ENCODE measurements around the gene OGFRL1.

OGFRL1 gene

GRCh38 chr6:71248306-71248765, 40.3 kb upstream of the OGFRL1 start:
- H3K9me3 ChIP-seq (ENCODE audit: insufficient read depth, low read length), result peaks cover 8% of the 10 kb centered on the region; the same call in 1 of the 2 replicates
- peak overlapping the region; percentile 50; the same call in 1 of the 2 replicates for H2AFZ ChIP-seq (ENCODE audit: low read depth, low read length)

GRCh38 chr6:71248878-71249544, 39.6 kb upstream of the OGFRL1 start:
- H3K27ac ChIP-seq (ENCODE audit: low read length), result peak overlapping the region; percentile 60
- H2AFZ ChIP-seq (ENCODE audit: low read depth, low read length), result peak overlapping the region; percentile 50; the same call in 1 of the 2 replicates
- peak overlapping the region; percentile 43 for H3K4me2 ChIP-seq (ENCODE audit: low read length)
- peaks cover 63% of the 10 kb centered on the region for H3K4me1 ChIP-seq (ENCODE audit: low read length)
- no peaks in the 10 kb centered on the region for H3K27me3 ChIP-seq (ENCODE audit: low read depth, low read length)
- H3K36me3 ChIP-seq (replicated peaks; ENCODE audit: low read depth, low read length), result peaks cover 15% of the 10 kb centered on the region
- peaks cover 8% of the 10 kb centered on the region; the same call in 1 of the 2 replicates for H3K9me3 ChIP-seq (ENCODE audit: insufficient read depth, low read length)
- H3K79me2 ChIP-seq (ENCODE audit: low read length), result no peaks in the 10 kb centered on the region
- H4K20me1 ChIP-seq (ENCODE audit: insufficient read depth, low read length), result no peaks in the 10 kb centered on the region
- peak overlapping the region; percentile 2; the same call in 1 of the 2 replicates for H3K9ac ChIP-seq (ENCODE audit: low read length)
- H3K4me3 ChIP-seq (ENCODE audit: low read length), result no peak overlapping the region
- no peak for TF ChIP-seq EZH2phosphoT487 (IDR thresholded peaks at IDR 0.05; ENCODE audit: low read depth)
- no peak for TF ChIP-seq CTCF (IDR thresholded peaks at IDR 0.05; ENCODE audit: low read depth, low read length)

More at GRCh38 chr6:71248306-71248765, 40.3 kb upstream of the OGFRL1 start:
- peak; percentile 37 for TF ChIP-seq CTCF (IDR thresholded peaks at IDR 0.05; ENCODE audit: low read depth, low read length)
- TF ChIP-seq EZH2phosphoT487 (IDR thresholded peaks at IDR 0.05; ENCODE audit: low read depth), result no peak
- H3K27ac ChIP-seq (ENCODE audit: low read length), result peak overlapping the region; percentile 60
- no peaks in the 10 kb centered on the region for H3K79me2 ChIP-seq (ENCODE audit: low read length)
- peak overlapping the region; percentile 43 for H3K4me2 ChIP-seq (ENCODE audit: low read length)
- no peaks in the 10 kb centered on the region for H3K27me3 ChIP-seq (ENCODE audit: low read depth, low read length)
- peak overlapping the region; percentile 2; the same call in 1 of the 2 replicates for H3K9ac ChIP-seq (ENCODE audit: low read length)
- H3K4me1 ChIP-seq (ENCODE audit: low read length), result peaks cover 56% of the 10 kb centered on the region
- H3K4me3 ChIP-seq (ENCODE audit: low read length), result no peak overlapping the region
- H4K20me1 ChIP-seq (ENCODE audit: insufficient read depth, low read length), result no peaks in the 10 kb centered on the region
- peaks cover 15% of the 10 kb centered on the region for H3K36me3 ChIP-seq (replicated peaks; ENCODE audit: low read depth, low read length)

- TF ChIP-seq CTCF (IDR thresholded peaks at IDR 0.05; ENCODE audit: low read depth, low read length) (no peak), EZH2phosphoT487 (IDR thresholded peaks at IDR 0.05; ENCODE audit: low read depth) (no peak)
- no peak overlapping the region for H3K9ac ChIP-seq (ENCODE audit: low read length)
- H2AFZ ChIP-seq (ENCODE audit: low read depth, low read length), result no peak overlapping the region; the same call in 1 of the 2 replicates
- peaks cover 69% of the 10 kb centered on the region for H3K4me1 ChIP-seq (ENCODE audit: low read length)
- H3K4me2 ChIP-seq (ENCODE audit: low read length), result peak overlapping the region; percentile 2; the same call in 1 of the 2 replicates
- H4K20me1 ChIP-seq (ENCODE audit: insufficient read depth, low read length), result no peaks in the 10 kb centered on the region
- no peaks in the 10 kb centered on the region for H3K79me2 ChIP-seq (ENCODE audit: low read length)
- no peak overlapping the region for H3K27ac ChIP-seq (ENCODE audit: low read length)
- H3K27me3 ChIP-seq (ENCODE audit: low read depth, low read length), result no peaks in the 10 kb centered on the region
- no peak overlapping the region for H3K4me3 ChIP-seq (ENCODE audit: low read length)
- peaks cover 15% of the 10 kb centered on the region for H3K36me3 ChIP-seq (replicated peaks; ENCODE audit: low read depth, low read length)
- H3K9me3 ChIP-seq (ENCODE audit: insufficient read depth, low read length), result peaks cover 8% of the 10 kb centered on the region; the same call in 1 of the 2 replicates
These were observed 38.5 kb upstream of the OGFRL1 start for GRCh38 chr6:71250099-71250602.

GRCh38 chr6:71252410-71252809, 36.2 kb upstream of the OGFRL1 start:
- Histone ChIP-seq H3K79me2 (ENCODE audit: low read length) (no peaks in the 10 kb centered on the region), H3K4me2 (ENCODE audit: low read length) (peak overlapping the region; percentile 42), H3K36me3 (replicated peaks; ENCODE audit: low read depth, low read length) (peaks cover 15% of the 10 kb centered on the region), H3K4me1 (ENCODE audit: low read length) (peaks cover 69% of the 10 kb centered on the region), H3K4me3 (ENCODE audit: low read length) (peak overlapping the region; percentile 1; the same call in 1 of the 2 replicates), H4K20me1 (ENCODE audit: insufficient read depth, low read length) (no peaks in the 10 kb centered on the region), H2AFZ (ENCODE audit: low read depth, low read length) (no peak overlapping the region), H3K9me3 (ENCODE audit: insufficient read depth, low read length) (peaks cover 8% of the 10 kb centered on the region; the same call in 1 of the 2 replicates), H3K27me3 (ENCODE audit: low read depth, low read length) (no peaks in the 10 kb centered on the region), H3K27ac (ENCODE audit: low read length) (peak overlapping the region; percentile 21), H3K9ac (ENCODE audit: low read length) (no peak overlapping the region)
- TF ChIP-seq EZH2phosphoT487 (IDR thresholded peaks at IDR 0.05; ENCODE audit: low read depth) (no peak), CTCF (IDR thresholded peaks at IDR 0.05; ENCODE audit: low read depth, low read length) (no peak)
